Uterus (tissue), 4 donors: ENCODE data around the gene TMEM94. TPM values are rescaled to one million over a fixed set of nuclear protein-coding genes. Genes with fewer than 3 reads are reported as not detected.

Experiments
- DNase-seq, 2 donors: peaks; one replicate each; pipeline ENCODE4 v3.0.0-alpha.2; 2019 to 2020
- H3K27ac ChIP-seq, 2 donors: fragments of 200-600 bp; sonication (generic); 1 replicate in 1 of 2; 2 replicates in 1 of 2; pipeline ENCODE4 v1.5.1; 2016 to 2018
- H3K27me3 ChIP-seq, 2 donors: fragments of 200-600 bp; sonication (generic); one replicate each; pipeline ENCODE4 v1.5.1; 2018 to 2019; ENCODE audit warnings: control low read depth in 1 of 2
- H3K36me3 ChIP-seq, 2 donors: fragments of 200-600 bp; sonication (generic); one replicate each; pipeline ENCODE4 v1.5.1; 2019; ENCODE audit warnings: control low read depth in 1 of 2
- H3K4me1 ChIP-seq, 2 donors: fragments of 200-600 bp; sonication (generic); one replicate each; pipeline ENCODE4 v1.5.1; 2018 to 2019; ENCODE audit warnings: control low read depth in 1 of 2
- H3K4me3 ChIP-seq, 2 donors: fragments of 200-600 bp; sonication (generic); 1 replicate in 1 of 2; 2 replicates in 1 of 2; pipeline ENCODE4 v1.5.1; 2018 to 2019; ENCODE audit warnings: mild to moderate bottlenecking in 1 of 2
- H3K9me3 ChIP-seq, 2 donors: fragments of 200-600 bp; sonication (generic); one replicate each; pipeline ENCODE4 v1.5.1; 2019; ENCODE audit warnings: control low read depth in 1 of 2
- POLR2A ChIP-seq, 2 donors: fragments of 450-650 bp; IDR thresholded peaks; one replicate each; pipeline ENCODE4 v1.6.1; 2016; ENCODE audit warnings: antibody characterized with exemption in 2 of 2, mild to moderate bottlenecking in 1 of 2, moderate library complexity in 1 of 2
- intact Hi-C: fragments of 100-400 bp; cut with DNase I; formaldehyde crosslinking; loops from one replicate; pipeline ENCODE4 v1.15.1; 2023; ENCODE audit warnings: low total_unique reads
- total RNA-seq, 4 donors: library from RNA; depleted of rRNA in 3 of 4; stranded (reverse); fragments of >200 nt in 3 of 4; gene quantifications; one replicate each; pipeline versions ENCODE4 v1.1.0 to v1.2.4, GENCODE V29; 2014 to 2023
- TF ChIP-seq, protein P1 (sequence below), 4 experiments: fragments of 200-600 bp in 2 of 4; fragments of 450-650 bp in 2 of 4; sonication (generic) in 2 of 4; IDR thresholded peaks; one replicate each; pipeline ENCODE4 v1.5.1; 2016 to 2019; ENCODE audit warnings: antibody characterized with exemption in 4 of 4, mild to moderate bottlenecking in 2 of 4, moderate library complexity in 1 of 4
- donor health status: DM: yes; HTN: yes; CAD: no.

Gene TMEM94
- total RNA-seq, 4 donors from 2014 or later = 3.8 to 91.2 (median 26.0) TPM

DNA sequence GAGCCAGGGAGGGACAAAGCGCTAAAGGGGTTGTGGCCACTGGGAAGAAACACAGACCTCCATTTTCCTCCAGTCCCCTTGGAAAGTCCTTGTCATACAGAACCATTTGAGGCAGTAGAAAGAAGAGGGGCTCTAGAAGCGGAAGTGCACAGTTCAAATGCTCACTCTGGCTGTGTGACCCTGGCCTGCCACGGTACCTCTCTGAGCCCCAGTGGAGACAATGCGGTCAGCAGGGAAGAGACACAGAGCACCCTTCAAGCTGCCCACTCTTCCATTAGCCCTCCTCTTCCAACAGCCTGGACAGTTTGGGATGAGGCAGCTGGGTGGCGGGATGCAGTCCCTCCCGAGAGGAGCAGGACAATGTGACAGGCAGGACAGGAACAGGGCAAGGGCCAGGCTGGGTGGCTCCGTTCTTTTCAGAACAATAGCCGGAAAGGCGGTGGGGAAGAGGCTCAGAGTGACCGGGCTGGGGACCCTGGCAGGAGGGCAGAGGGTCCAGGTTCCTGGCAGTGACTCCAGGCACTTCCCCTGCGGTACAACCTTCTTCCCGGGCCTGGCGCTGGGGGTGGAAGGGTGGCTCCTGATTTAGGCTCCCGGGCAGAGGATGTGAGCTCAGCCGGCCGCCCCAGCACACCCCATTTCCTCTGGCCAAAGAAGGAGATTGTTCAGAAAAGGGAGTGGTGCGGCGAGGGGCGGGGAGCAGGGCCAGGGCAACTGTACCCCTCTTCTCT, 53.3 kb downstream of the TMEM94 start:
- H3K27ac ChIP-seq = peak overlapping the region; percentile 53 to 91

DNA sequence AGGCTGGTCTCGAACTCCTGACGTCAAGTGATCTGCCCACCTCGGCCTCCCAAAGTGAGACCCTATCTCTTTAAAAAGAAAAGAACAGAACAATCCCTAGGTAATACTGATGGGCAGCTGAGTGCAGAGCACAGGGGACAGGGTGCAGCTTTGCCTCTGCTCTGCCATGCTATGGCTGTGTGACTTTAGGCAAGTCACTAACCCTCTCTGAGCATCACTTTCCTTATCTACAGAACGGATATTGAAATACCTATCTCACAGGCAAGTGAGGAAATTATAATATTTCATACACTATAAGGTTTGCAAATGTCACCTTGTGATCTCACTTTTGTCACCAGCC, 54.8 kb downstream of the TMEM94 start:
- intact Hi-C loops = no loop called here
- peak overlapping the region; percentile 53 to 91 for H3K27ac ChIP-seq
- H3K36me3 ChIP-seq = no peaks in the 10 kb centered on the region
- no peaks in the 10 kb centered on the region for H3K9me3 ChIP-seq
- H3K4me1 ChIP-seq = peaks cover 0 to 27% of the 10 kb centered on the region in 2 donors
- H3K27me3 ChIP-seq = no peaks in the 10 kb centered on the region
- no peak overlapping the region for H3K4me3 ChIP-seq
- TF ChIP-seq, protein P1, sequence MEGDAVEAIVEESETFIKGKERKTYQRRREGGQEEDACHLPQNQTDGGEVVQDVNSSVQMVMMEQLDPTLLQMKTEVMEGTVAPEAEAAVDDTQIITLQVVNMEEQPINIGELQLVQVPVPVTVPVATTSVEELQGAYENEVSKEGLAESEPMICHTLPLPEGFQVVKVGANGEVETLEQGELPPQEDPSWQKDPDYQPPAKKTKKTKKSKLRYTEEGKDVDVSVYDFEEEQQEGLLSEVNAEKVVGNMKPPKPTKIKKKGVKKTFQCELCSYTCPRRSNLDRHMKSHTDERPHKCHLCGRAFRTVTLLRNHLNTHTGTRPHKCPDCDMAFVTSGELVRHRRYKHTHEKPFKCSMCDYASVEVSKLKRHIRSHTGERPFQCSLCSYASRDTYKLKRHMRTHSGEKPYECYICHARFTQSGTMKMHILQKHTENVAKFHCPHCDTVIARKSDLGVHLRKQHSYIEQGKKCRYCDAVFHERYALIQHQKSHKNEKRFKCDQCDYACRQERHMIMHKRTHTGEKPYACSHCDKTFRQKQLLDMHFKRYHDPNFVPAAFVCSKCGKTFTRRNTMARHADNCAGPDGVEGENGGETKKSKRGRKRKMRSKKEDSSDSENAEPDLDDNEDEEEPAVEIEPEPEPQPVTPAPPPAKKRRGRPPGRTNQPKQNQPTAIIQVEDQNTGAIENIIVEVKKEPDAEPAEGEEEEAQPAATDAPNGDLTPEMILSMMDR (IDR thresholded peaks at IDR 0.05) = no peak
- no peak for TF ChIP-seq POLR2A (IDR thresholded peaks at IDR 0.05)
- no peak for DNase-seq

More for the DNA sequence above, 53.3 kb downstream of the TMEM94 start:
- no peaks in the 10 kb centered on the region for H3K27me3 ChIP-seq
- no peaks in the 10 kb centered on the region for H3K9me3 ChIP-seq
- H3K4me3 ChIP-seq = no peak overlapping the region
- H3K36me3 ChIP-seq = no peaks in the 10 kb centered on the region
- intact Hi-C loops = no loop called here
- TF ChIP-seq, protein P1 (IDR thresholded peaks at IDR 0.05) = no peak
- TF ChIP-seq POLR2A (IDR thresholded peaks at IDR 0.05) = peak; percentile 12 to 22
- peak in 1 of 2 donors; percentile 68 for DNase-seq
- H3K4me1 ChIP-seq = peaks cover 0 to 27% of the 10 kb centered on the region in 2 donors

GRCh38 chr17:75511610-75512575, 55.5 kb downstream of the TMEM94 start:
- Histone ChIP-seq H3K4me3 (no peak overlapping the region), H3K27me3 (no peaks in the 10 kb centered on the region), H3K9me3 (no peaks in the 10 kb centered on the region), H3K4me1 (peaks cover 0 to 27% of the 10 kb centered on the region in 2 donors), H3K36me3 (no peaks in the 10 kb centered on the region), H3K27ac (peak overlapping the region; percentile 53 to 91)
- intact Hi-C loops = no loop called here
- no peak for TF ChIP-seq POLR2A (IDR thresholded peaks at IDR 0.05)
- TF ChIP-seq, protein P1 (IDR thresholded peaks at IDR 0.05) = no peak
- no peak for DNase-seq

- no peaks in the 10 kb centered on the region for H3K27me3 ChIP-seq
- no peak for TF ChIP-seq POLR2A (IDR thresholded peaks at IDR 0.05)
- TF ChIP-seq, protein P1 (IDR thresholded peaks at IDR 0.05) = no peak
- intact Hi-C loops = no loop called here
- peaks cover 7 to 27% of the 10 kb centered on the region in 2 donors for H3K4me1 ChIP-seq
- H3K27ac ChIP-seq = peak overlapping the region; percentile 91 to 93
- no peak for DNase-seq
- no peaks in the 10 kb centered on the region for H3K9me3 ChIP-seq
- peak overlapping the region; percentile 66 to 85 for H3K4me3 ChIP-seq
- H3K36me3 ChIP-seq = no peaks in the 10 kb centered on the region
Measured at GRCh38 chr17:75512926-75513640, 56.6 kb downstream of the TMEM94 start.
